Activated naive CD8-positive, alpha-beta T cell (primary cell): Measurements from ENCODE around the gene CRY1.
"Not testable (repeated sequence)": the region's sequence is repeated elsewhere in the genome, so short reads cannot be mapped to it uniquely, and the experiment has no call there.

ENCODE experiments used
- H3K27ac Mint-ChIP-seq: one replicate; pipeline ENCODE4 v1.8.0; 2021; ENCODE audit warnings: mixed read lengths
- H3K27me3 Mint-ChIP-seq: one replicate; pipeline ENCODE4 v1.8.0; 2021; ENCODE audit warnings: mixed read lengths
- H3K36me3 Mint-ChIP-seq: one replicate; pipeline ENCODE4 v1.8.0; 2021; ENCODE audit warnings: mixed read lengths
- H3K4me1 Mint-ChIP-seq: one replicate; pipeline ENCODE4 v1.8.0; 2021; ENCODE audit warnings: low read depth, mixed read lengths
- H3K4me3 Mint-ChIP-seq: one replicate; pipeline ENCODE4 v1.8.0; 2021; ENCODE audit warnings: mild to moderate bottlenecking, mixed read lengths
- H3K9me3 Mint-ChIP-seq: one replicate; pipeline ENCODE4 v1.8.0; 2021; ENCODE audit warnings: low read depth, mixed read lengths

Gene CRY1

GRCh38 chr12:107119091-107119490 is 25.7 kb upstream of the CRY1 start:
- H3K27me3 Mint-ChIP-seq: peaks cover 15% of the 10 kb centered on the region
- H3K36me3 Mint-ChIP-seq: no peaks in the 10 kb centered on the region
- no peaks in the 10 kb centered on the region for H3K4me1 Mint-ChIP-seq
- H3K4me3 Mint-ChIP-seq: no peak overlapping the region
- no peak overlapping the region for H3K27ac Mint-ChIP-seq
- H3K9me3 Mint-ChIP-seq: no peaks in the 10 kb centered on the region

- Mint-ChIP-seq H3K27ac (no peak overlapping the region), H3K4me3 (no peak overlapping the region)
These were observed 25.3 kb upstream of the CRY1 start for GRCh38 chr12:107118624-107119023.

GRCh38 chr12:107115119-107115518 is 21.8 kb upstream of the CRY1 start:
- Mint-ChIP-seq H3K4me1 (no peaks in the 10 kb centered on the region), H3K9me3 (no peaks in the 10 kb centered on the region), H3K36me3 (no peaks in the 10 kb centered on the region), H3K27ac (no peak overlapping the region), H3K4me3 (no peak overlapping the region), H3K27me3 (peaks cover 10% of the 10 kb centered on the region)

More at GRCh38 chr12:107118624-107119023, 25.3 kb upstream of the CRY1 start:
- no peaks in the 10 kb centered on the region for H3K36me3 Mint-ChIP-seq
- peaks cover 15% of the 10 kb centered on the region for H3K27me3 Mint-ChIP-seq
- no peaks in the 10 kb centered on the region for H3K4me1 Mint-ChIP-seq
- H3K9me3 Mint-ChIP-seq: no peaks in the 10 kb centered on the region

GRCh38 chr12:107111314-107111713 is 18.0 kb upstream of the CRY1 start:
- no peak overlapping the region for H3K27ac Mint-ChIP-seq
- H3K36me3 Mint-ChIP-seq: no peaks in the 10 kb centered on the region
- peaks cover 11% of the 10 kb centered on the region for H3K27me3 Mint-ChIP-seq
- H3K4me1 Mint-ChIP-seq: no peaks in the 10 kb centered on the region
- H3K9me3 Mint-ChIP-seq: no peaks in the 10 kb centered on the region
- H3K4me3 Mint-ChIP-seq: no peak overlapping the region

GRCh38 chr12:107109726-107110719 is 16.7 kb upstream of the CRY1 start:
- H3K4me3 Mint-ChIP-seq: no peak overlapping the region
- peaks cover 2% of the 10 kb centered on the region for H3K4me1 Mint-ChIP-seq
- no peaks in the 10 kb centered on the region for H3K9me3 Mint-ChIP-seq
- peaks cover 11% of the 10 kb centered on the region for H3K27me3 Mint-ChIP-seq
- no peak overlapping the region for H3K27ac Mint-ChIP-seq
- H3K36me3 Mint-ChIP-seq: no peaks in the 10 kb centered on the region

- Mint-ChIP-seq H3K4me1 (peaks cover 2% of the 10 kb centered on the region), H3K9me3 (no peaks in the 10 kb centered on the region), H3K27me3 (peaks cover 11% of the 10 kb centered on the region), H3K27ac (no peak overlapping the region), H3K36me3 (no peaks in the 10 kb centered on the region), H3K4me3 (no peak overlapping the region)
These were observed 15.7 kb upstream of the CRY1 start for GRCh38 chr12:107108995-107109508.

GRCh38 chr12:107108366-107108765 is 15.0 kb upstream of the CRY1 start:
- not testable (repeated sequence) for H3K27me3 Mint-ChIP-seq, H3K27ac Mint-ChIP-seq

GRCh38 chr12:107107381-107107780 is 14.0 kb upstream of the CRY1 start:
- Mint-ChIP-seq H3K27me3 (peaks cover 5% of the 10 kb centered on the region), H3K4me1 (peaks cover 2% of the 10 kb centered on the region), H3K4me3 (no peak overlapping the region), H3K36me3 (no peaks in the 10 kb centered on the region), H3K27ac (no peak overlapping the region), H3K9me3 (no peaks in the 10 kb centered on the region)

More at GRCh38 chr12:107108366-107108765, 15.0 kb upstream of the CRY1 start:
- not testable (repeated sequence) for H3K4me1 Mint-ChIP-seq, H3K9me3 Mint-ChIP-seq, H3K4me3 Mint-ChIP-seq, H3K36me3 Mint-ChIP-seq

GRCh38 chr12:107106241-107107025 is 13.1 kb upstream of the CRY1 start:
- H3K36me3 Mint-ChIP-seq: no peaks in the 10 kb centered on the region
- H3K9me3 Mint-ChIP-seq: no peaks in the 10 kb centered on the region
- peaks cover 2% of the 10 kb centered on the region for H3K4me1 Mint-ChIP-seq
- no peak overlapping the region for H3K27ac Mint-ChIP-seq
- no peak overlapping the region for H3K4me3 Mint-ChIP-seq
- peaks cover 5% of the 10 kb centered on the region for H3K27me3 Mint-ChIP-seq

GRCh38 chr12:107105410-107105703 is 12.0 kb upstream of the CRY1 start:
- H3K9me3 Mint-ChIP-seq: no peaks in the 10 kb centered on the region
- no peaks in the 10 kb centered on the region for H3K36me3 Mint-ChIP-seq
- no peak overlapping the region for H3K4me3 Mint-ChIP-seq
- peaks cover 2% of the 10 kb centered on the region for H3K4me1 Mint-ChIP-seq
- H3K27me3 Mint-ChIP-seq: peaks cover 5% of the 10 kb centered on the region
- no peak overlapping the region for H3K27ac Mint-ChIP-seq

- H3K4me3 Mint-ChIP-seq: no peak overlapping the region
These were observed 10.2 kb upstream of the CRY1 start for GRCh38 chr12:107103516-107103915.

GRCh38 chr12:107103097-107103496 is 9.7 kb upstream of the CRY1 start:
- H3K36me3 Mint-ChIP-seq: no peaks in the 10 kb centered on the region
- peaks cover 3% of the 10 kb centered on the region for H3K27me3 Mint-ChIP-seq
- no peak overlapping the region for H3K4me3 Mint-ChIP-seq
- H3K4me1 Mint-ChIP-seq: peaks cover 2% of the 10 kb centered on the region
- no peaks in the 10 kb centered on the region for H3K9me3 Mint-ChIP-seq
- no peak overlapping the region for H3K27ac Mint-ChIP-seq

More at GRCh38 chr12:107103516-107103915, 10.2 kb upstream of the CRY1 start:
- H3K9me3 Mint-ChIP-seq: no peaks in the 10 kb centered on the region
- no peaks in the 10 kb centered on the region for H3K36me3 Mint-ChIP-seq
- H3K27me3 Mint-ChIP-seq: peaks cover 3% of the 10 kb centered on the region
- H3K27ac Mint-ChIP-seq: no peak overlapping the region
- peaks cover 2% of the 10 kb centered on the region for H3K4me1 Mint-ChIP-seq

GRCh38 chr12:107102294-107102693 is 8.9 kb upstream of the CRY1 start:
- H3K27ac Mint-ChIP-seq: no peak overlapping the region
- H3K36me3 Mint-ChIP-seq: no peaks in the 10 kb centered on the region
- peaks cover 3% of the 10 kb centered on the region for H3K27me3 Mint-ChIP-seq
- H3K4me3 Mint-ChIP-seq: no peak overlapping the region
- H3K4me1 Mint-ChIP-seq: peaks cover 2% of the 10 kb centered on the region
- H3K9me3 Mint-ChIP-seq: no peaks in the 10 kb centered on the region

- Mint-ChIP-seq H3K27me3 (peaks cover 3% of the 10 kb centered on the region), H3K9me3 (no peaks in the 10 kb centered on the region), H3K4me3 (no peak overlapping the region), H3K4me1 (peaks cover 2% of the 10 kb centered on the region), H3K27ac (no peak overlapping the region), H3K36me3 (no peaks in the 10 kb centered on the region)
These were observed 8.3 kb upstream of the CRY1 start for GRCh38 chr12:107101651-107102050.

- Mint-ChIP-seq H3K27ac (no peak overlapping the region), H3K9me3 (no peaks in the 10 kb centered on the region), H3K4me3 (no peak overlapping the region), H3K4me1 (no peaks in the 10 kb centered on the region), H3K36me3 (peaks cover 5% of the 10 kb centered on the region), H3K27me3 (peaks cover 3% of the 10 kb centered on the region)
These were observed 6.6 kb upstream of the CRY1 start for GRCh38 chr12:107099917-107100316.
